MM.1S (cell line): Measurements from ENCODE around the gene RASSF3.

ENCODE experiments used
- DNase-seq: peaks from one replicate; pipeline ENCODE4 v3.0.0-alpha.2; 2015
- H2AFZ ChIP-seq: fragments of 300-600 bp; sonication (generic); 2 replicates; pipeline ENCODE4 v1.6.0; 2016; ENCODE audit warnings: antibody characterized with exemption, low read length
- H3F3A ChIP-seq: fragments of 300-600 bp; sonication (generic); 2 replicates; pipeline ENCODE4 v1.6.1; 2016; ENCODE audit warnings: mild to moderate bottlenecking, antibody characterized with exemption, low read length, moderate library complexity, mixed read lengths; ENCODE audit not compliant: insufficient read depth
- H3K27ac ChIP-seq: fragments of 300-600 bp; sonication (generic); 2 replicates; pipeline ENCODE4 v1.5.1; 2016; ENCODE audit warnings: mild to moderate bottlenecking, low read length
- H3K27me3 ChIP-seq: fragments of 300-600 bp; sonication (generic); replicated peaks from 2 replicates; pipeline ENCODE4 v1.6.0; 2016; ENCODE audit warnings: low read length; ENCODE audit not compliant: insufficient read depth
- H3K36me3 ChIP-seq: fragments of 300-600 bp; sonication (generic); replicated peaks from 2 replicates; pipeline ENCODE4 v1.6.1; 2016; ENCODE audit warnings: mild to moderate bottlenecking, low read length, mixed read lengths; ENCODE audit not compliant: insufficient read depth
- H3K4me1 ChIP-seq: fragments of 300-600 bp; sonication (generic); 2 replicates; pipeline ENCODE4 v1.6.1; 2016; ENCODE audit warnings: low read length, mixed read lengths
- H3K4me2 ChIP-seq: fragments of 300-600 bp; sonication (generic); 2 replicates; pipeline ENCODE4 v1.6.0; 2016; ENCODE audit warnings: low read depth, low read length
- H3K4me3 ChIP-seq: fragments of 300-600 bp; sonication (generic); 2 replicates; pipeline ENCODE4 v1.5.1; 2016; ENCODE audit warnings: low read length, mixed read lengths
- H3K79me2 ChIP-seq: fragments of 300-600 bp; sonication (generic); 2 replicates; pipeline ENCODE4 v1.6.1; 2016; ENCODE audit warnings: mixed run types, low read length, mixed read lengths
- H3K9ac ChIP-seq: fragments of 300-600 bp; sonication (generic); 2 replicates; pipeline ENCODE4 v1.6.1; 2016; ENCODE audit warnings: low read length, mixed read lengths
- H3K9me2 ChIP-seq: fragments of 300-600 bp; sonication (generic); replicated peaks from 2 replicates; pipeline ENCODE4 v1.6.1; 2016; ENCODE audit warnings: mild to moderate bottlenecking, low read length, mixed read lengths; ENCODE audit not compliant: insufficient read depth
- H3K9me3 ChIP-seq: fragments of 300-600 bp; sonication (generic); replicated peaks from 2 replicates; pipeline ENCODE4 v1.6.1; 2016; ENCODE audit warnings: mild to moderate bottlenecking, low read length, mixed read lengths; ENCODE audit not compliant: insufficient read depth
- H4K20me1 ChIP-seq: fragments of 300-600 bp; sonication (generic); 2 replicates; pipeline ENCODE4 v1.6.1; 2016; ENCODE audit warnings: mild to moderate bottlenecking, low read length, moderate library complexity, mixed read lengths; ENCODE audit not compliant: insufficient read depth
- EZH2 ChIP-seq: fragments of 300-600 bp; sonication (generic); optimal IDR thresholded peaks from 2 replicates; pipeline ENCODE3; 2017; ENCODE audit warnings: low read depth, mild to moderate bottlenecking, antibody characterized with exemption, low read length, mixed read lengths
- EZH2phosphoT487 ChIP-seq: fragments of 300-600 bp; sonication (generic); IDR thresholded peaks from 2 replicates; pipeline ENCODE4 v1.6.1; 2018; ENCODE audit warnings: antibody characterized with exemption, low read length
- TF ChIP-seq, protein P1 (sequence below): fragments of 300-600 bp; sonication (generic); IDR thresholded peaks from 2 replicates; pipeline ENCODE4 v1.5.1; 2016; ENCODE audit warnings: antibody characterized with exemption, low read length, mixed read lengths

Gene RASSF3

DNA sequence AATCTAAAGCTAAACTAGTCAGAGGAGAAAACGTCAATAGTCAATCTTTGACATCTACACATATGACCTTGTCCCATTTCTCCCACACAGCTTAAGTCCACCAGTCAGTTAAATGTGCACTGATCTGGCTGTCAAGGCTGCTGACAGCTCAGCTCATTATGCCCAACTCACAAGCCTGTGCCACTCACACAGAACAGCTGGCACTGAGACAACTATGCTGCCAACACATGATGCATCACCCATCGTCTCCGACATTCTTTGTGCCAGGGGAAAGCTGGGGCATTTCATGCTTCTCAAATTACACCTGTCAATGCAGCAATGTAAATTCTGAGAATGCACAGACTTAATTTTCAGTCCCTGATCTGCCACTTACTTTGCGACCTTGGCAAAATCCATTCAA lies 123.6 kb downstream of the RASSF3 start:
- no peak overlapping the region for H3K9ac ChIP-seq
- peaks cover 33% of the 10 kb centered on the region for H3K4me1 ChIP-seq
- H3K36me3 ChIP-seq: peaks cover 5% of the 10 kb centered on the region; the same call in 1 of the 2 replicates
- H3F3A ChIP-seq: peaks cover 10% of the 10 kb centered on the region
- no peak overlapping the region for H2AFZ ChIP-seq
- DNase-seq: no peak
- H4K20me1 ChIP-seq: no peaks in the 10 kb centered on the region
- TF ChIP-seq, protein P1, sequence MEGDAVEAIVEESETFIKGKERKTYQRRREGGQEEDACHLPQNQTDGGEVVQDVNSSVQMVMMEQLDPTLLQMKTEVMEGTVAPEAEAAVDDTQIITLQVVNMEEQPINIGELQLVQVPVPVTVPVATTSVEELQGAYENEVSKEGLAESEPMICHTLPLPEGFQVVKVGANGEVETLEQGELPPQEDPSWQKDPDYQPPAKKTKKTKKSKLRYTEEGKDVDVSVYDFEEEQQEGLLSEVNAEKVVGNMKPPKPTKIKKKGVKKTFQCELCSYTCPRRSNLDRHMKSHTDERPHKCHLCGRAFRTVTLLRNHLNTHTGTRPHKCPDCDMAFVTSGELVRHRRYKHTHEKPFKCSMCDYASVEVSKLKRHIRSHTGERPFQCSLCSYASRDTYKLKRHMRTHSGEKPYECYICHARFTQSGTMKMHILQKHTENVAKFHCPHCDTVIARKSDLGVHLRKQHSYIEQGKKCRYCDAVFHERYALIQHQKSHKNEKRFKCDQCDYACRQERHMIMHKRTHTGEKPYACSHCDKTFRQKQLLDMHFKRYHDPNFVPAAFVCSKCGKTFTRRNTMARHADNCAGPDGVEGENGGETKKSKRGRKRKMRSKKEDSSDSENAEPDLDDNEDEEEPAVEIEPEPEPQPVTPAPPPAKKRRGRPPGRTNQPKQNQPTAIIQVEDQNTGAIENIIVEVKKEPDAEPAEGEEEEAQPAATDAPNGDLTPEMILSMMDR: no peak
- TF ChIP-seq EZH2 (no peak), EZH2phosphoT487 (no peak)
- no peak overlapping the region for H3K4me2 ChIP-seq
- no peak overlapping the region for H3K4me3 ChIP-seq
- no peak overlapping the region for H3K27ac ChIP-seq
- no peaks in the 10 kb centered on the region for H3K9me3 ChIP-seq
- no peaks in the 10 kb centered on the region for H3K79me2 ChIP-seq
- no peaks in the 10 kb centered on the region for H3K27me3 ChIP-seq
- H3K9me2 ChIP-seq: no peaks in the 10 kb centered on the region

DNA sequence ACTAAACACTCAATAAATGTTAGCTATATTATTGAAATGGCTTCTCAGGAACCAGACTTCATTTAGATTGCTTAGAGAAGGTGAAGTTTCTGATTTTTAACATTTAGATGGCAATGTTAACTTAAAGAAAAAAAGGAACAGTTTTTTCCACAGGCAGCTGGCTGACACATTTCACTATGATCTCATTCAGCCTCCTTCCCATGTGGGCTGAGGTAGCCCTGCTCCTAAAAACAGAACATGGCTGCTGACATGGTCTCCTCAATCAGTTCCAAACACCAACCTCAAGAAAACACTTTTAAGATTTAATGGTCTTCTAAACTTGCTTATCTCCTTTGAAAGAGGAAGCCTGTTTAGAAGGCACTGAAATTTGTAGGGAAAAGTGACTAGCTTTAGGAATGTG lies 125.1 kb downstream of the RASSF3 start:
- Histone ChIP-seq H3K27ac (peak overlapping the region; percentile 12; the same call in 1 of the 2 replicates), H3K9ac (no peak overlapping the region), H3K9me2 (no peaks in the 10 kb centered on the region), H3F3A (peaks cover 7% of the 10 kb centered on the region), H4K20me1 (no peaks in the 10 kb centered on the region), H3K9me3 (no peaks in the 10 kb centered on the region), H3K4me3 (no peak overlapping the region), H3K36me3 (peaks cover 11% of the 10 kb centered on the region; the same call in 1 of the 2 replicates), H3K27me3 (no peaks in the 10 kb centered on the region), H3K4me2 (no peak overlapping the region), H2AFZ (no peak overlapping the region), H3K79me2 (no peaks in the 10 kb centered on the region), H3K4me1 (peaks cover 32% of the 10 kb centered on the region)
- TF ChIP-seq, protein P1: no peak
- TF ChIP-seq EZH2: no peak
- TF ChIP-seq EZH2phosphoT487: no peak
- DNase-seq: no peak

DNA sequence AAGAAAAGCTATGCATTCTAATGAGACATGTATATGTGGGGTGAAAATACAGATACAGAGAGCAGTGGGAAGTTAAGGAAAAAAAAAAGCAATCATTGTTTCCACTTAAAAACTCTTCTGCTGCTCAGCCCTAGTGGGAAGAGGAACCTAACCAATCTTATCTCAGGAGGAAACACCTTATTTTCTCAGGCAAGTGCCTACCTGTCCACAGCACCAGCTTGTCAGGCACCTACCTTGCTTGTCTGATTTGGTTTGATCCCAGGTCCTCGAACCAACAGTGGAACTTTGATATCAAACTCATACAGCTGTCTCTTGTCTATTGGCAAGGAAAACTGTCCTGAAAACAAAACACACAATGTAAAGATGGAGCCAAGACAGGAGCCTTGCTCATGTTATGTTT lies 126.5 kb downstream of the RASSF3 start:
- no peaks in the 10 kb centered on the region for H3K9me2 ChIP-seq

More for the DNA sequence above, 126.5 kb downstream of the RASSF3 start:
- no peaks in the 10 kb centered on the region for H3K9me3 ChIP-seq
- no peak overlapping the region for H3K4me3 ChIP-seq
- H3F3A ChIP-seq: peaks cover 4% of the 10 kb centered on the region; the same call in 1 of the 2 replicates
- DNase-seq: no peak
- H3K4me2 ChIP-seq: no peak overlapping the region
- no peak overlapping the region for H3K9ac ChIP-seq
- no peaks in the 10 kb centered on the region for H4K20me1 ChIP-seq
- H3K4me1 ChIP-seq: peaks cover 29% of the 10 kb centered on the region
- H3K79me2 ChIP-seq: no peaks in the 10 kb centered on the region
- TF ChIP-seq EZH2phosphoT487 (no peak), EZH2 (no peak)
- TF ChIP-seq, protein P1: no peak
- peak overlapping the region; percentile 62; the same call in 1 of the 2 replicates for H3K27ac ChIP-seq
- no peaks in the 10 kb centered on the region for H3K27me3 ChIP-seq
- H3K36me3 ChIP-seq: peaks cover 11% of the 10 kb centered on the region; the same call in 1 of the 2 replicates
- H2AFZ ChIP-seq: no peak overlapping the region
